GM21528 (cell line): ENCODE measurements around the gene DDX56.
"Not testable (repeated sequence)": the region's sequence is repeated elsewhere in the genome, so short reads cannot be mapped to it uniquely, and the experiment has no call there.

Source experiments
- ATAC-seq: cut with Tn5 transposase; IDR thresholded peaks from one replicate; pipeline ENCODE4 v1.9.1; 2021; ENCODE audit warnings: mild to moderate bottlenecking, moderate library complexity; ENCODE audit not compliant: unreplicated experiment, low FRiP score

DDX56 gene

DNA sequence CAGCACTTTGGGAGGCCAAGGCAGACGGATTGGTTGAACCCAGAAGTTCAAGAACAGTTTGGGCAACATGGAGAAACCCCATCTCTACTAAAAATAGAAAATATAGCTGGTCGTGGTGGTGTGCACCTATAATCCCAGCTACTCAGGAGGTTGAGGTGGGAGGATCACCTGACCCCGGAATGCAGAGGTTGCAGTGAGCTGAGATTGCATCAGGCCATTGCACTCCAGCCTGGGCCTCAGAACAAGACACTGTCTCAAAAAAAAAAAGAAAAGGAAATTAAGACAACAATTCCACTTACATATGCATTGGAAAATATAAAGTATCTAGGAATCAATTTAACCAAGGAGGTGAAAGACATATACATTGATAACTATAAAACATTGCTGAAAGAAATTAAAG is 25.5 kb upstream of the DDX56 start:
- ATAC-seq = no peak

DNA sequence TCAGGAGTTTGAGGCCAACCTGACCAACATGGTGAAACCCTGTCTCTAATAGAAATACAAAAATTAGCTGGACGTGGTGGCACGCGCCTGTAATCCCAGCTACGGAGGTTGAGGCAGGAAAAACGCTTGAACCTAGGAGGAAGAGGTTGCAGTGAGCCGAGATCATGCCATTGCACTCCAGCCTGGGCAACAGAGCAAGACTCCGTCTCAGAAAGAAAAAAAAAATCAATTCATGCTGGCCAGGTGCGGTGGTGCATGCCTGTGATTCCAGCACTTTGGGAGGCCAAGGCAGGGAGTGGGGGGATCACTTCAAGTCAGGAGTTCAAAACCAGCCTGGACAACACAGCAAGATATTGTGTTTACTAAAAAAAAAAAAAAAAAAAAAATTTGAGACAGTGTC is 23.5 kb upstream of the DDX56 start:
- not testable (repeated sequence) for ATAC-seq

- ATAC-seq = no peak
Measured at GRCh38 chr7:44595934-44596635, 22.4 kb upstream of the DDX56 start.

DNA sequence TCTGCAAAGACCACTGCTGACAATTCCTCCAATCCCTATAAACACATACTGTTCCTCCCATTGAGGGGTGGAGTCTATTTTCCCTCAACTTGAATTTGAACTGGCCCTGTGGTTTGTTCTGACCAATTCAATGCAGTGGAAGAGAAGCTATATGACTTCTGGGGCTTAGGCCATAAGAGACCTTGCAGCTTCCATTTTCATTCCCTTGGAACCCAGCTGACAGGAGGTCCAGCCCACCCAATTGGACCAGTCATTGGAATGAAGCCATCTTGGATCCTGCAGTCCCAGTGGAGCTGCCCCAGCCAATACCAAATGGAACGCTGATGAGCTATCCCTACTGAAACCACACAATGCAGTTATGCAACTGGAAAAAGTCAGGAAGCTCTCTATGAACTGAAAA is 17.2 kb upstream of the DDX56 start:
- no peak for ATAC-seq

- ATAC-seq = peak; percentile 61
Measured at GRCh38 chr7:44587843-44588711, 14.4 kb upstream of the DDX56 start.

DNA sequence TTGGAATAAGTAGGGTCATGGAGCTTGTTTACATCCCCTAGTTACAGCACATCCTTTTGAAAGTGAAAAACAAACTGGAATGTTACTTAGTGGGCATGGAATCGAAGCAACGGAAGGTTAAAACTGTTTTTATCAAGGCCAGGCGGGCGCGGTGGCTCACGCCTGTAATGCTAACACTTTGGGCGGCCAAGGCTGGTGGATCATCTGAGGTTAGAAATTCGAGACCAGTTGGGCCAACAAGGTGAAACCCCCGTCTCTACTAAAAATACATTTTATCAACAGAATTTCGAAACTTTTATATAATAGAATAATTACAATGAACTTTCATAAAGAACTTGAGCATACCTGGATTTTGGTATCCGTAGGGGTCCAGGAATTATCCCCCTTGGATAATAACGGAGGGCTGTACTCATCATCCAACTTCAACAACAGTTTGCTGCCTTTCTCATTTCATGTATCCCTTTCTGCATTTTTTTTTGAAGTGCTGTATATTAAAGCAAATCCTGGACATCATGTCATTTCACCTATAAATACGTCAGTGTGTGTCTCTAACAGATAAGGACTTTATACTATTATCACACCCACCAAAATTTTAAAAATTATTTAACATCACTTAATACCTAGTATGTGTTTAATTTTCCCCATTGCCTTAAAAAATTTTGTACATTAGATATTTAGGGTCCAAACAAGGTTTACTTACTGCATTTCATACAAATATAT is 9.6 kb upstream of the DDX56 start:
- no peak for ATAC-seq

- ATAC-seq = peak; percentile 83
Measured at GRCh38 chr7:44581879-44582603, 8.3 kb upstream of the DDX56 start, which contains the start of gene TMED4. Gene TMED4, minus strand, starts transcription at chr7:44582231. Its CDS starts 25 bp downstream, at chr7:44582206.

DNA sequence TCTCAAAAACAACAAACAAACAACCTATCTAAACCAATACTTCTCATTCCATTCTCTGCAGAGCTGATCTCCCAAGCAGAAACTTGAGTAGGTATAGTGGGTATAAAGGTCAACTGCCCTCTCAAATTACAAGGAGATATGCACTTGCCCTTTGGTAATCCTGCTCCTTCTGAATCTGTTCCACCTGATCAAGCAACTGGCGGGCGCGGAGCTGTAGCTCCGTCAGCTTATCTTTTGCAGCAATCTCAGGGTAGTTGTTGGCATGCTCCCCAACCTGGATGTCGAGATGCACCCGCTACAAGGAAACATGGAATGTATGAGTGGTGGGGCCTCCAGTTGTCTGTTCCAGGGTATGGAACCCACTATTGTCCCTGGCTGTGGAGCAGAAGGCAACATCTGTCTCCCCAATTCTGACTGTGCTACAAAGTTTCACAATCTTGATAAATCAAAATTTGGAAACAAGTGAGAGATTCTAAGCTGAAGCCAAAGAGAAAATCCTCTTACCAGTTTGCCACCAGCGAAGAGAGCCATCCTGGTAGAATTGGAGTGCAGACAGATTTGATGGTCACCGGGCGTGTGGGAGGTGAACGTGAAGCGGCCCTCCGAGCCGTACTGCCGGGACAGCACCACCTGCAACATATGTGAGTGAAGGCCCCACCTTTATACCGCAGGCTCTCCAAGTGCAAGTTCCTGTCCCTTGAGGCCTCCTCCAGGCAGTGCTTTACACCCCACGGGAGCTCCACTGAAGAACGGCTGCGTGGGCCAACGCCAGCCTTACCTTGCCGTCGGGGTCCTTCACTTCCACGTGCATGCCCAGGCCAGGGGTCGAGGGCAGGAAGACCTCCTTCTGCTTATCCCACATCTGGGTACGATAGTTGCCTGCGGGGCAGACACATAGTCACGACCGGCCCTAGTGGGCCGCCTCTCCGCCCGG is 7.5 kb upstream of the DDX56 start:
- ATAC-seq = peak; percentile 26

DNA sequence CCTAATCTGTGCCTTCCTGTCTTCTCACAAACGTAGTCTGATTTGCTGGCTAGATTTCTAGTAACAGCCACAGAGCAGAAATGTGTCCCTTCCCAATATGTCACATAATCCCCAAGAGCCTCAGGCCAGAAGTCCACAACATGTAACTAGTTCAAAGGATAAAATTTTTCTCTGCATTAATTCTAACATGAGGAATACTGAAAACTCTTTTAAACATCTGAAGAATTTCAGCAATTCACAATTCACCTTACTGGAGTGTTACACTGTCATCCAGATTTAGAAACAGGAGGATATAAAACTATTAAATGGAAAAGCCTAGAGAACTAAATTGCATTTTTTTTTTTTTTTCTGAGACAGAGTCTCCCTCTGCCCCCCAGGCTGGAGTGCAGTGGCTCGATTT is 2.5 kb upstream of the DDX56 start:
- no peak for ATAC-seq

DNA sequence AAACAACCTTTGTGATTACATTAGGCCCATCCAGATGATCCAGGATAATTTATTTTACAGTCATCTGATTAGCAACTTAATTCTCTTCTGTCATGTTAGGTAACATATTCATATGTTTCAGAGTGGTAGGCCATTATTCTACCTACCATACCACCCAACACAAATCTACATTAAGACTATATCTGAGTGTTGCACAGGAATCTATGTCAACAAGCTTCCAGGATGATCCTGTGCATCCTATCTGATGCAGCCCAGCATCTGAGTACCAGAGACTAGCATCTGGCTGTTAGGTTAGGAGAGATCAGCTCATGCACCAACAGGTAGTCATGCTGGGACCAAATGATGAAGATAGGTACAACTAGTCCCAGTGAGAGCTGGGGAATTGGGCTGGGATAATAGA is 1.3 kb upstream of the DDX56 start:
- ATAC-seq = no peak

DNA sequence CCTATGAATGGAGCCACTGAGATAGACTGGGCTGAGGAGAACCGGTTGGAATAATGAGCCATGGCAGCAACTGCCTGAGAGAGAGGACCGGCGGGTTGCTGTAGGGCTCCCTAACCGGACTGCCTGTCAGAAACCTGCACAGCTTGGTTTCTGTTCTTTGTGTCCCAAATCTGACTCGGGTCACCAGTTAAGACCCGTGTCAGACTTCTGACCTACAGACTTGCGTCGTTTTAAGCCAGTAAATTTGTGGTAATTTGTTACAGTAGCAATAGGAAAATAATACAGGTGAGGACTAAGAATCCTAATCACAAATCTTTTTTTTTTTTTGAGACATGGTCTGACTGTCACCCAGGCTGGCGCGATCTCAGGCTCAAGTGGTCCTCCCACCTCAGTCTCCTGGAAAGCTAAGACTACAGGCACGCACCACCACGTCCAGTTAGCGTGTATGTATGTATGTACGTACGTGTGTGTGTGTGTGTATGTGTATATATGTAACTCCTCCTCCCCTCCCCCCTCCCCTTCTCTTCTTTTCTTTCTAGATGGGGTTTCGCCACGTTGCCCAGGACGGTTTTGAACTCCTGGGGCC is 672 bp upstream of the DDX56 start:
- no peak for ATAC-seq

GRCh38 chr7:44572771-44573170 is 937 bp downstream of the DDX56 start:
- no peak for ATAC-seq

- ATAC-seq = no peak
Measured at GRCh38 chr7:44569959-44570358, 3.7 kb downstream of the DDX56 start.

- no peak for ATAC-seq
Measured at GRCh38 chr7:44568771-44569560, 4.7 kb downstream of the DDX56 start.

DNA sequence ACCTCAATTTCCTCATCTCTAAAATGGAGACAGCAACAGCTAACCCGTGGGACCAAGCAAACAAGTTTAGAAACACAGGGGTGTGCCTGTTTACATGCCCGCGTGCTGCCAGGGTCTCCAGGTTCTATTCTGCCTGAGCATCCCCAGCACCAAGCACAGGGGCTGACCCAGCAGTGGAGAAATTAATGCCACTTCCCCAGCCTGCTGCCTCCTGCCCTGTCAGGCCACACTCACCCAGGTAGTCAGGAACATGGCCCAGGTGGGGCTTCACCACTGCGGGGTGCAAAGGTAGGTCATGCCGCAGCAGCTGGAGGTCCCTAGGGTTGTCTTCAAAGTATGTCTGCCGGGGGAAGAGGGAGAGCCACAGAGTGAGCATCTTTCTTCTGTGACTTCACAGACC is 5.8 kb downstream of the DDX56 start:
- no peak for ATAC-seq

GRCh38 chr7:44566680-44567079 is 7.0 kb downstream of the DDX56 start:
- ATAC-seq = no peak

- no peak for ATAC-seq
Measured at GRCh38 chr7:44565795-44566559, 7.7 kb downstream of the DDX56 start.
